Activated CD4-positive, alpha-beta T cell treated with anti-CD3 and anti-CD28 coated beads, Interleukin-2, amount 10 ng/mL, durations not matched to agents 7 days and 5 days (primary cell): ENCODE results near the gene TP73. TPM values are rescaled to one million over a fixed set of nuclear protein-coding genes. Genes with fewer than 3 reads are reported as not detected.

Source experiments
- CTCF ChIA-PET: fragments of 350-600 bp; sonication (Branson Sonifier 250); formaldehyde crosslinking; loops from one replicate; lab custom pipeline; 2021; ENCODE audit warnings: antibody characterized with exemption; lab: Charles Lee
- POLR2A ChIA-PET: fragments of 350-600 bp; sonication (Branson Sonifier 250); formaldehyde crosslinking; loops from one replicate; lab custom pipeline; 2021; ENCODE audit warnings: antibody characterized with exemption; lab: Charles Lee
- DNase-seq: peaks from one replicate; pipeline ENCODE4 v3.0.0-alpha.2; 2020
- H3K27ac Mint-ChIP-seq: one replicate; pipeline ENCODE4 v1.8.0; 2021; ENCODE audit warnings: mild to moderate bottlenecking, moderate library complexity, mixed read lengths
- H3K27me3 Mint-ChIP-seq: one replicate; pipeline ENCODE4 v1.8.0; 2021; ENCODE audit warnings: mixed read lengths
- H3K36me3 Mint-ChIP-seq: one replicate; pipeline ENCODE4 v1.8.0; 2021; ENCODE audit warnings: low read depth, mixed read lengths
- H3K4me1 Mint-ChIP-seq: one replicate; pipeline ENCODE4 v1.8.0; 2021; ENCODE audit warnings: mixed read lengths
- H3K4me3 Mint-ChIP-seq: one replicate; pipeline ENCODE4 v1.8.0; 2021; ENCODE audit warnings: mild to moderate bottlenecking, moderate library complexity, mixed read lengths
- H3K9me3 Mint-ChIP-seq: one replicate; pipeline ENCODE4 v1.8.0; 2021; ENCODE audit warnings: mixed read lengths
- total RNA-seq, 2 experiments: library from RNA; stranded (reverse); gene quantifications; one replicate each; pipeline ENCODE4 v1.2.3, GENCODE V29; 2021

Gene TP73
- total RNA-seq, 2 experiments from 2014 or later = 2.0 to 2.5 TPM

- POLR2A ChIA-PET = no interaction called here
These were observed 17.1 kb downstream of the TP73 start for GRCh38 chr1:3669421-3669821.

GRCh38 chr1:3669971-3670431 lies 17.7 kb downstream of the TP73 start:
- H3K27ac Mint-ChIP-seq = no peak overlapping the region
- H3K4me1 Mint-ChIP-seq = no peaks in the 10 kb centered on the region
- no peaks in the 10 kb centered on the region for H3K9me3 Mint-ChIP-seq
- ChIA-PET POLR2A (no interaction called here), CTCF (interaction anchor here (1.2 kb wide), 1 partner anchor 11 kb away, joined by 3 read pairs; no protein-coding TSS in a partner anchor)
- no peak overlapping the region for H3K4me3 Mint-ChIP-seq
- peaks cover 2% of the 10 kb centered on the region for H3K27me3 Mint-ChIP-seq
- no peaks in the 10 kb centered on the region for H3K36me3 Mint-ChIP-seq
- DNase-seq = no peak

More at GRCh38 chr1:3669421-3669821, 17.1 kb downstream of the TP73 start:
- CTCF ChIA-PET = interaction anchor here (1.2 kb wide), 1 partner anchor 11 kb away, joined by 3 read pairs; no protein-coding TSS in a partner anchor
- Mint-ChIP-seq H3K27ac (no peak overlapping the region), H3K27me3 (peaks cover 2% of the 10 kb centered on the region), H3K9me3 (no peaks in the 10 kb centered on the region), H3K4me1 (no peaks in the 10 kb centered on the region), H3K36me3 (no peaks in the 10 kb centered on the region), H3K4me3 (no peak overlapping the region)
- DNase-seq = no peak

- no peaks in the 10 kb centered on the region for H3K36me3 Mint-ChIP-seq
- POLR2A ChIA-PET = no interaction called here
- CTCF ChIA-PET = no interaction called here
- DNase-seq = no peak
- H3K4me3 Mint-ChIP-seq = no peak overlapping the region
- peaks cover 2% of the 10 kb centered on the region for H3K27me3 Mint-ChIP-seq
- no peaks in the 10 kb centered on the region for H3K4me1 Mint-ChIP-seq
- no peaks in the 10 kb centered on the region for H3K9me3 Mint-ChIP-seq
- no peak overlapping the region for H3K27ac Mint-ChIP-seq
These were observed 18.5 kb downstream of the TP73 start for GRCh38 chr1:3670823-3671265.

- no peaks in the 10 kb centered on the region for H3K9me3 Mint-ChIP-seq
- peaks cover 2% of the 10 kb centered on the region for H3K27me3 Mint-ChIP-seq
- ChIA-PET POLR2A (no interaction called here), CTCF (no interaction called here)
- DNase-seq = no peak
- no peak overlapping the region for H3K27ac Mint-ChIP-seq
- H3K36me3 Mint-ChIP-seq = no peaks in the 10 kb centered on the region
- no peak overlapping the region for H3K4me3 Mint-ChIP-seq
- H3K4me1 Mint-ChIP-seq = no peaks in the 10 kb centered on the region
These were observed 19.3 kb downstream of the TP73 start for GRCh38 chr1:3671371-3672180.

- peaks cover 2% of the 10 kb centered on the region for H3K27me3 Mint-ChIP-seq
- ChIA-PET POLR2A (no interaction called here), CTCF (no interaction called here)
- H3K4me1 Mint-ChIP-seq = peaks cover 4% of the 10 kb centered on the region
- no peaks in the 10 kb centered on the region for H3K9me3 Mint-ChIP-seq
- H3K27ac Mint-ChIP-seq = no peak overlapping the region
- DNase-seq = no peak
- no peak overlapping the region for H3K4me3 Mint-ChIP-seq
- H3K36me3 Mint-ChIP-seq = no peaks in the 10 kb centered on the region
These were observed 20.1 kb downstream of the TP73 start for GRCh38 chr1:3672231-3672970.

GRCh38 chr1:3672971-3673361 lies 20.6 kb downstream of the TP73 start:
- Mint-ChIP-seq H3K27ac (no peak overlapping the region), H3K36me3 (no peaks in the 10 kb centered on the region), H3K27me3 (peaks cover 2% of the 10 kb centered on the region), H3K4me1 (peaks cover 10% of the 10 kb centered on the region), H3K9me3 (no peaks in the 10 kb centered on the region), H3K4me3 (no peak overlapping the region)
- ChIA-PET CTCF (no interaction called here), POLR2A (no interaction called here)
- no peak for DNase-seq

GRCh38 chr1:3673381-3674099 lies 21.2 kb downstream of the TP73 start:
- no peak for DNase-seq
- Mint-ChIP-seq H3K36me3 (no peaks in the 10 kb centered on the region), H3K27ac (no peak overlapping the region), H3K27me3 (peaks cover under 1% of the 10 kb centered on the region), H3K4me1 (peaks cover 12% of the 10 kb centered on the region), H3K4me3 (no peak overlapping the region), H3K9me3 (no peaks in the 10 kb centered on the region)
- ChIA-PET POLR2A (no interaction called here), CTCF (no interaction called here)

- ChIA-PET POLR2A (no interaction called here), CTCF (no interaction called here)
- Mint-ChIP-seq H3K36me3 (no peaks in the 10 kb centered on the region), H3K27me3 (peaks cover 1% of the 10 kb centered on the region), H3K9me3 (no peaks in the 10 kb centered on the region), H3K4me1 (peaks cover 18% of the 10 kb centered on the region), H3K27ac (no peak overlapping the region), H3K4me3 (no peak overlapping the region)
- no peak for DNase-seq
These were observed 22.1 kb downstream of the TP73 start for GRCh38 chr1:3674100-3675094.

GRCh38 chr1:3675436-3675835 lies 23.1 kb downstream of the TP73 start:
- DNase-seq = no peak
- ChIA-PET CTCF (no interaction called here), POLR2A (no interaction called here)
- H3K9me3 Mint-ChIP-seq = no peaks in the 10 kb centered on the region
- peaks cover 26% of the 10 kb centered on the region for H3K4me1 Mint-ChIP-seq
- H3K4me3 Mint-ChIP-seq = no peak overlapping the region
- H3K27me3 Mint-ChIP-seq = peaks cover 3% of the 10 kb centered on the region
- H3K36me3 Mint-ChIP-seq = no peaks in the 10 kb centered on the region
- H3K27ac Mint-ChIP-seq = no peak overlapping the region

- Mint-ChIP-seq H3K4me1 (peaks cover 26% of the 10 kb centered on the region), H3K27me3 (peaks cover 3% of the 10 kb centered on the region), H3K36me3 (no peaks in the 10 kb centered on the region), H3K27ac (peak overlapping the region; percentile 72), H3K4me3 (no peak overlapping the region), H3K9me3 (no peaks in the 10 kb centered on the region)
- no peak for DNase-seq
- CTCF ChIA-PET = interaction anchor here (0.6 kb wide), 1 partner anchor 602 kb away, joined by 3 read pairs; no protein-coding TSS in a partner anchor
- POLR2A ChIA-PET = no interaction called here
These were observed 24.5 kb downstream of the TP73 start for GRCh38 chr1:3676581-3677470.

- H3K4me3 Mint-ChIP-seq = no peak overlapping the region
- ChIA-PET POLR2A (no interaction called here), CTCF (interaction anchor here (0.6 kb wide), 2 partner anchors 601 to 1141 kb away, joined by 3 read pairs; no protein-coding TSS in a partner anchor)
- H3K27me3 Mint-ChIP-seq = peaks cover 3% of the 10 kb centered on the region
- H3K4me1 Mint-ChIP-seq = peaks cover 26% of the 10 kb centered on the region
- no peak for DNase-seq
- no peaks in the 10 kb centered on the region for H3K36me3 Mint-ChIP-seq
- H3K27ac Mint-ChIP-seq = peak overlapping the region; percentile 72
- no peaks in the 10 kb centered on the region for H3K9me3 Mint-ChIP-seq
These were observed 25.2 kb downstream of the TP73 start for GRCh38 chr1:3677484-3677883.
